ENCODE measurements around the gene RPS6KA5. TPM values are rescaled to one million over a fixed set of nuclear protein-coding genes. Genes with fewer than 3 reads are reported as not detected.

Gene RPS6KA5
- total RNA-seq, 4 donors from 2014 or later: 4.6 to 7.3 (median 5.0) TPM

DNA sequence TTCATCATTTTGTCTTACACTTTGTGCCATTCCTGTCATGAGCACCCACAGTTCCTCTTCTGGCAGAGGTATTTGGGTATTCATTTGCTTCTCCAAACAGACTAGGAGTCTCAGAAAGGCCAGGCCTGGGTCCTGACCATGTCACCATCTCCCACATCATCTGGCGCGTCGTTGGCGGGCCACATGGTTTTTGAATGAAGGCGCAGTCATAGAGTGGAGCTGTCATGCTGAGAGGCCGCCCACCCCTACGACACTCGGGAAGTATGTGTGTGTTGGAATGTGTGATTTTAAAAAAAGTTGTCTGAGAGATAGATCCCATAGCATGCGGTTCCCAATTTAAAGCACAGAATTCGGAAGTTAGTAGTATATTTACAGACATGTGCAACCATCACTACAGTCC, 228.6 kb downstream of the RPS6KA5 start:
- TF ChIP-seq, protein P1, sequence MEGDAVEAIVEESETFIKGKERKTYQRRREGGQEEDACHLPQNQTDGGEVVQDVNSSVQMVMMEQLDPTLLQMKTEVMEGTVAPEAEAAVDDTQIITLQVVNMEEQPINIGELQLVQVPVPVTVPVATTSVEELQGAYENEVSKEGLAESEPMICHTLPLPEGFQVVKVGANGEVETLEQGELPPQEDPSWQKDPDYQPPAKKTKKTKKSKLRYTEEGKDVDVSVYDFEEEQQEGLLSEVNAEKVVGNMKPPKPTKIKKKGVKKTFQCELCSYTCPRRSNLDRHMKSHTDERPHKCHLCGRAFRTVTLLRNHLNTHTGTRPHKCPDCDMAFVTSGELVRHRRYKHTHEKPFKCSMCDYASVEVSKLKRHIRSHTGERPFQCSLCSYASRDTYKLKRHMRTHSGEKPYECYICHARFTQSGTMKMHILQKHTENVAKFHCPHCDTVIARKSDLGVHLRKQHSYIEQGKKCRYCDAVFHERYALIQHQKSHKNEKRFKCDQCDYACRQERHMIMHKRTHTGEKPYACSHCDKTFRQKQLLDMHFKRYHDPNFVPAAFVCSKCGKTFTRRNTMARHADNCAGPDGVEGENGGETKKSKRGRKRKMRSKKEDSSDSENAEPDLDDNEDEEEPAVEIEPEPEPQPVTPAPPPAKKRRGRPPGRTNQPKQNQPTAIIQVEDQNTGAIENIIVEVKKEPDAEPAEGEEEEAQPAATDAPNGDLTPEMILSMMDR (IDR thresholded peaks at IDR 0.05; ENCODE audit: low read depth): no peak

DNA sequence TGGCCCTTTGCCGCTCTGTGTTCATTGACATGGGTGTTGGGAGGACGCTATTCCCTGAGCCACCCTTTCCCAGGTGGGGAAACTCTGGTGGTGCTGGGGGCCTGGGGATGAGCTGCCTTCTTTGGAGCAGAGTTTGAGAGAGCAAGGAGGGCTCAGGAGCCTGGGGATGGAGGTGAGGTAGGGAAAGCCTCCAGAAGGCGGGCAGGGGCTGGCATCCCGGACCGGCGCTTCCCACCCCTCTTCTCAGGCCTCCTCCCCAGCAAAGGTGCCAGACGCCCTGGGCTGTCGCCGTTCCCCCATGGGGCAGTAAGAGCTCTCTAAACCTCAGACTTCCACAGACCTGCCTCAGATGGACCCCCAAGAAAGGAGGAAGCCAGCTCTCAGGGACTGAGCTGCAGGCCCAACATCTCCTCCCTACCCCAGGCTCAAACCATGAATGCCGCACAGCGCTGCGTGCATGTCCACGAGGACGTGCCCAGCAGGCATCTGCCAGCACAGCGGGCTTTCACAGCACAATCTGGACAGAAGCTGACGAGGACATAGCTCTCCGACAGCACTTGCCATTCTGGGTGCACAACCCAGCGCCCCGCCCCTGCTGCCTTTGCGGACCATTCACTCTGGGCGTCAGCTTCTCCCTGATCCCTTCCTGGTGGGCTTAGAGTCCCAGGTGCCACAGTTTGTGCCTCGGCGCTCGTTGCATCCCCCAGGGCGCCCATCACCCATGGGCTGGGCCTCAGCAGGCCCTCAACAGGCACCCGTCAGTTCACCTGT, 229.3 kb downstream of the RPS6KA5 start:
- TF ChIP-seq, protein P1 (IDR thresholded peaks at IDR 0.05; ENCODE audit: low read depth): no peak

DNA sequence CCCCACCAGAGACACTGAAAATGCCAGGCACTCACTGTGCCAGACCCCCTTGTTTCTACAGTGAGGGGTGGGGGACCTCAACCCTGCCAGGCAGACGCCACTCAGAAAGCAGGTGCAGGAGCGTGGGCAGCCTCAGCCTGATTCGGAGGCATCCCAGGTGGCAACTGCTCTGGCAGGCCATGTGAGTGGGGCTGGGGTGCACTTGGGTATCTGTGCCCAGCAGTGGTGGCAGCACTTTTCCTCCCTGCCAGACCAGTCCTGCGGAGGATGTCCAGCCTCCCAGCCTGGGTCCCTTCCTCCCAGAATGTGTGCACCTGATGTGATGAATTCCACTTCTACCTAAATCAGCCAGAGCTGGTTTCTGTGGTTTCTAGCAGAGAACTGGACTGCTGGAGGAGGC, 230.8 kb downstream of the RPS6KA5 start:
- TF ChIP-seq, protein P1 (IDR thresholded peaks at IDR 0.05; ENCODE audit: low read depth): no peak

DNA sequence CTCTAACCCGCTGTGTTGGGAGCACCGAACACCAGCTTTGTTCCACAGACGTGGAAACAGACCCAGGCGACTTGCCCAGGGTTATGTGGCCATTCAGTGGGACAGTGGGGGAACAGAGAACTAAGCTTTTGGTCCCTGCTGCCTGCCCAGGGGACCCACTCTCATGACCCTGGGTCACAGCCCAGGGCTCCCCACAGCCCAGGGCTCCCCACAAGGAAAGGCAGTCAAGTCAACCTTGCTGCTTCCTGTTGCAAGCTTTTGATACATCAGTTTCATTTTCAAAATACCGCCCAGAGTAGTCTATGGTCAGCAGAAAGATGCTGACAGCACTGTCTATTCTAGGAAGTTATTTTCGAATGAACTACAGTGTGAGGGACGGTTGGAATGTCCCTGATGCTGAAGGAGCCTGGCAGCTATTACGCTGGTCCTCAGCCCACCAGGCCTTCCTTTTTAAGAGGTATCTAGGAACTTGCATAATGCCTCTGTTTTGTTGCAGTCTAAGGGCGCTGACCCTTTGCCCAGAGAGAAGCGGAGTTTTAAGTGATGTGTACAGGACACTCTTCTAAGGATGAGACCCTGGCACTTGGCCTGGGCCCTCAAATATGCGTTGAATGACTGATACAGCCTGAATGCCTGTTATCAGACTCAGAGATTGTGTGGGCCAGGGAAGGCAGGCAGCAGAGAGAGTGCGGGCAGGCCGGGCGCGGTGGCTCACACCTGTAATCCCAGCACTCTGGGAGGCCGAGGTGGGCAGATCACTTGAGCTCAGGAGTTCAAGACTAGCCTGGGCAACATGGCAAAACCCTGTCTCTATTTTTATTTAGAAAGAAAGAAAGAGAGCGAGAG, 231.6 kb downstream of the RPS6KA5 start:
- TF ChIP-seq, protein P1 (IDR thresholded peaks at IDR 0.05; ENCODE audit: low read depth): no peak

DNA sequence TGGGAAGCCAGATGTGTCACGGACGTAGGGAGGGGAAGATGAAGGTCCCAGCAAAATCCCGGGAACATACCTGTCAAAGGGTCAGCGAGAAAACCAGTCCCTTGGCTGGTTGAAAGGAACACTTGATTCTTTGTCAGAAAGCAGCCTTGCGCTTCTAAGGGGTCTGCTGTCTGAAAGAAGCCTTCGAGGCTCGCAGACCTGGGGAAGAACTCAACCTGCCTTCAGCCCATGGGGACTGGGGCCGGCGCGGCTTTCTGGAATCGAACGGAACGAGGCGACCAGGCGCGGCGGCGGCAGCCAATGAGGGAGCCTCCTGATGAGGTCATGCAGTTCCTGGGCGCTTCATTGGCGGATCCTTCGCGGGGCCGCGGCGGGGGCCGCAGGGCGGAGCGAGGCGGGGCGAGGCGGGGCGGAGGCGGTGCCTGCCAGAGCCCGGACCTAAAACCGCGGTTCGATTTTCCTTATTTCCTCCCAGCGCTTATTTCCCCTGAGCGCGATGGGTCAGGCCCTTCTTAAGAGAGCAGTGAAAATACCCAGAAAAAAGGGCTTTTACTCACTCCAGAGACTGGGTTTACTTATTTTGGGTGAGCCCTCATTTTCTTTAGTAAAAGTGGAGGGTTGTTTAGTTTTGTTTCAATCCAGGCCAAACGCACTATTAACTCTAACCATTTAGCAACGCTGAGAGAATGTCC, 232.4 kb downstream of the RPS6KA5 start:
- TF ChIP-seq, protein P1 (IDR thresholded peaks at IDR 0.05; ENCODE audit: low read depth): no peak

DNA sequence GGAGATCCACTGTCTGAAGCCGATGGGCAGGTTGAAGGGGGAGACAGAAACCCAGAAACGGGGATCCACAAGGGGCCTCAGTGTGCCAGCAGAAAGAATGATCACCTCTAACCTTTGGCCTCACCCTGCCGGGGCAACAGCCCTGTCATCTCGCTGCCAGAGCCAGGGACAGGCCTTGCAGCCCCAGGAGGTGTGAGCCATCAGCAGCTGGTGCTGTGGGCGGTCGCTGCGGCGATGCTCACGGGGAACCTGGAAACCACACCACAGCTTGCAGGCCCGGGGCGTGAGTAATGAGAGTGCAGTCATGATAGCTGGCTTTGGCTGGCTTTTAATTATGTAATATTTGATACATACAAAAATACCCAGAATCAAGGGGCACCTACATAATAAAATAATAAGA, 239.5 kb downstream of the RPS6KA5 start:
- TF ChIP-seq, protein P1 (IDR thresholded peaks at IDR 0.05; ENCODE audit: low read depth): no peak

Measured in subcutaneous adipose tissue (tissue), 4 donors.